Kidney epithelial cell (primary cell): Measurements from ENCODE around the gene TMEM37. TPM values are rescaled to one million over a fixed set of nuclear protein-coding genes. Genes with fewer than 3 reads are reported as not detected.

ENCODE experiments used
- DNase-seq: peaks from one replicate; pipeline ENCODE4 v3.0.0-alpha.2; 2010; ENCODE audit warnings: low read depth
- H3K27me3 ChIP-seq: 2 replicates; pipeline ENCODE4 v1.6.0; 2011; ENCODE audit warnings: low read length; ENCODE audit not compliant: control insufficient read depth, insufficient read depth
- H3K36me3 ChIP-seq: 2 replicates; pipeline ENCODE4 v1.5.1; 2011; ENCODE audit warnings: low read length; ENCODE audit not compliant: control insufficient read depth, insufficient read depth
- H3K4me3 ChIP-seq: 2 replicates; pipeline ENCODE4 v1.5.1; 2011; ENCODE audit warnings: low read depth, mild to moderate bottlenecking, control low read depth, low read length
- CTCF ChIP-seq: IDR thresholded peaks from 2 replicates; pipeline ENCODE4 v1.5.1; 2011; ENCODE audit warnings: mild to moderate bottlenecking, moderate library complexity, low read length, control low read depth, inconsistent platforms; ENCODE audit not compliant: insufficient read depth, poor library complexity, severe bottlenecking
- total RNA-seq: library from RNA; depleted of rRNA; stranded (reverse); fragments of >200 nt; gene quantifications from 2 replicates; pipeline ENCODE4 v1.2.3, GENCODE V29; 2015

The TMEM37 gene
- total RNA-seq, 1 donor from 2014 or later: not detected

- DNase-seq: no peak
- H3K4me3 ChIP-seq: no peak overlapping the region
- TF ChIP-seq CTCF: no peak
- no peaks in the 10 kb centered on the region for H3K36me3 ChIP-seq
- H3K27me3 ChIP-seq: peaks cover 8% of the 10 kb centered on the region
These were observed 10.6 kb downstream of the TMEM37 start for GRCh38 chr2:119442226-119442619.

GRCh38 chr2:119442850-119443249, 11.2 kb downstream of the TMEM37 start:
- no peak overlapping the region for H3K4me3 ChIP-seq

GRCh38 chr2:119446037-119446436, 14.4 kb downstream of the TMEM37 start:
- H3K4me3 ChIP-seq: no peak overlapping the region
- H3K27me3 ChIP-seq: peaks cover 6% of the 10 kb centered on the region
- no peak for DNase-seq

More at GRCh38 chr2:119442850-119443249, 11.2 kb downstream of the TMEM37 start:
- no peaks in the 10 kb centered on the region for H3K36me3 ChIP-seq
- TF ChIP-seq CTCF: no peak
- no peak for DNase-seq
- peaks cover 8% of the 10 kb centered on the region for H3K27me3 ChIP-seq

GRCh38 chr2:119448427-119449141, 16.9 kb downstream of the TMEM37 start:
- no peak for DNase-seq
- H3K27me3 ChIP-seq: peaks cover 9% of the 10 kb centered on the region
- no peaks in the 10 kb centered on the region for H3K36me3 ChIP-seq
- no peak overlapping the region for H3K4me3 ChIP-seq
- no peak for TF ChIP-seq CTCF

More at GRCh38 chr2:119446037-119446436, 14.4 kb downstream of the TMEM37 start:
- TF ChIP-seq CTCF: no peak
- no peaks in the 10 kb centered on the region for H3K36me3 ChIP-seq

- DNase-seq: no peak
- Histone ChIP-seq H3K36me3 (no peaks in the 10 kb centered on the region), H3K4me3 (no peak overlapping the region), H3K27me3 (peaks cover 12% of the 10 kb centered on the region)
- no peak for TF ChIP-seq CTCF
These were observed 17.9 kb downstream of the TMEM37 start for GRCh38 chr2:119449521-119449920.
